Erythroblast (primary cell): ENCODE data around the gene TSPOAP1.

Source experiments
- GATA1 ChIP-seq: IDR thresholded peaks from 2 replicates; pipeline ENCODE4 v1.6.1; 2011; ENCODE audit warnings: low read depth, mild to moderate bottlenecking, control low read depth, low read length, moderate library complexity
- POLR2A ChIP-seq: IDR thresholded peaks from 2 replicates; pipeline ENCODE4 v1.6.1; 2011; ENCODE audit warnings: mild to moderate bottlenecking, low read length

DNA sequence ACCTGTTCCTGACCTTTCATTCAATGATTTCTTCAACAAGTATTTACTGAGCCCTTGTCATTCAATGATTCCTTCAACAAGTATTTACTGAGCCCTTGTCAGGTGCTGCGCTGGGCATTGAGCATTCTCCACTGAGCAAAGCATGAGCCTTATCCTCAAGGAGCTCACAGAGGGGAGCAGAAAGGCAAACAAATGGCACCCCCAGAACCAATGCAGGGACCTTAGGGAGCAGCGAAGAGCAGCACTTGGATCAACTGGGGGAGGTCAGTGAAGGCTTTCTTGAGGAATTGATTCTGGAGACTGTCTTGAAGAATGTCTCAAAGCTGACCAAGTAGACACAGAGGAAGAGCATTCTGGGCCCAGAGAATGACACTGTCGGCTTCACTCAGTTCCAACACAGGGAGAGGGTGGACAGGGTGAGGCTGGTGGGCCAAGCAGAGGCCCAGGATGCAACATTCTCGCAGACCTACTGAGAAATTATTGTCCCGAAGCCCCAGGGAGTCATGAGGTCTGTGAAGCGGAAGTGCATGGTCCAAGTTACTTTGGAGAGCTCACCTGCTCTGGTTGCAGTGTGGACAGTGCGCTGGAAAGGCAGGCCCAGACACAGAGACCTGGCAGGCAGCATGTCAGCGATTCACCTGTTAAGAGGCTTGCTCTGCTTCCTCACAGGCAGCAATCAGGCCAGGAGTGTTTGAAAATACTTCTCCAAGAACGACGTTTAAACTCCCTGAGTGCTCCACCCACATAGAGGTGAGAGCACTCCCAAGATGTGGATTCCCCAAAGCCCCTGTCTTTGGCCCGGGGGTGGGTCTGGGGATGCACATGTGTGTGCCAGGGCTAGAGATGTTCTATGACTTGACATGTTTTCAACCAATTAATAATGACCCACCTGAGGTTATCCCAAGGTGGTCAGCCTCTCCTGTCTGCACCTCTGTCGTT lies 44.7 kb downstream of the TSPOAP1 start:
- TF ChIP-seq POLR2A (no peak), GATA1 (no peak)
